NCI-H2171 treated with DMSO at 0.1 percent for 48 hours (cell line): Measurements from ENCODE around the gene NTM.

Experiments used
- DNase-seq: peaks from one replicate; lab custom pipeline; 2025; lab: John Stamatoyannopoulos, UW

NTM gene

GRCh38 chr11:131689049-131689925, 318.9 kb downstream of the NTM start:
- DNase-seq: no peak

GRCh38 chr11:131690362-131690761, 319.9 kb downstream of the NTM start:
- no peak for DNase-seq

GRCh38 chr11:131690776-131691175, 320.4 kb downstream of the NTM start:
- DNase-seq: no peak

DNA sequence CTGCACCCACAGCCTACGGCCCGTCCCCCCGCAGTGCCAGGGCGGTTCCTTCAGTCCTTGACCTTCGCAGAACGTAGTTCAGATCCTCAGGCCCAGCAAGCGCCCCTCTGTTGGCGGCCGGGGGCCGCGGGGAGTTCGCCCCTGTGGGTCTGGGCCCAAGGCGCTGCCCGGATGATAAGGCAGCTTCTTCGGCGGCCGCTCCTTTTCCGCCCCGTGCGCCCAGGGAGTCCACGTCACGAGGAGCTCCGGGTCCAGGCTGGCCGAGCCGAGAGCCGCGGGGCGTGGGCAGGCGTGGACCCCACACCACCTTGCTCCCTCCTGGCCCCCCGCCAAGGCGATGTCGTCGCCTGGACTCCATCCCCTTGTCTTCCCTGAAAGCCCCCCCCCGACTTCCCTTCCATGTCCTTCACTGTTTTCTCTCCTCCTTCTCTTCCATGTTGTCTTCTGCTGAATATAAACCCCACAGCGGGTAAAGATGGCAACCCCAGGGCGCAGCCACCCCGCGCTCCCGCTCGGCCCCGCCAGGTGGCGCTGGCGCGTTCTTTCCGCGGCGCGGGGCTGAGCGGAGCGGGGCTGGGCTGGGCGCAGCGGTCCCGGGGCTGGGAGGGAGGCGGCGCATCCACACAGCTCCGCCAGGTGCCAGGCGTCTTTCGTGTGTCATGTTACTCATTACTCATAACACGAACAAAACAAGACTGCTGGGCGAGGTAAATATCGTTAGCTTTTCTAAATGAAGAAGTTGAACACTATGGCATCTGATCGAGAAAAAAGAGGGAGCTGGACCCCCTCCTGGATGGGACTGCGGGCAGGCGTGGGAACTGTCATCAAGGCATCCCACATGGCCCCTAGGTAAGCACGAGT, 321.0 kb downstream of the NTM start:
- DNase-seq: peak; percentile 4

- no peak for DNase-seq
These were observed 321.7 kb downstream of the NTM start for GRCh38 chr11:131692151-131692550.

DNA sequence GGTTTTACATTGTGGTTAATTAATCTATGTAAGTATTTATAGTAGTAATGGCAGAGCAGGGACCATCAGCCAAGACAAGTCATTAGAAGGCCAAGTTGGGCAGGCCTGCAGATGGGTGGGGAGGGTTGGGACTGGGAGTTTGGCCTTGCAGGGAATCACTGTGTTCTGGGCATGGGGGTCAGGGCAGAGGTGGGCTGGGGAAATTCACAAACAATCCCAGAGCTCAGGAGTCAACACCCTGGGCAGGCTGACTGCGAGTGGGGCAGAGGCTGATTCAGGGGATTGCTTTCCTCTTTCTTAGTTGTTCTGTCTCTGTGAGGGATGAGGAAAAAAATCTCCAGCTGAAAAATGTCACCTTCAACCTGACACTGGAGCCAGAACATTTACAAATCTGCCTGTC, 322.5 kb downstream of the NTM start:
- DNase-seq: no peak

DNA sequence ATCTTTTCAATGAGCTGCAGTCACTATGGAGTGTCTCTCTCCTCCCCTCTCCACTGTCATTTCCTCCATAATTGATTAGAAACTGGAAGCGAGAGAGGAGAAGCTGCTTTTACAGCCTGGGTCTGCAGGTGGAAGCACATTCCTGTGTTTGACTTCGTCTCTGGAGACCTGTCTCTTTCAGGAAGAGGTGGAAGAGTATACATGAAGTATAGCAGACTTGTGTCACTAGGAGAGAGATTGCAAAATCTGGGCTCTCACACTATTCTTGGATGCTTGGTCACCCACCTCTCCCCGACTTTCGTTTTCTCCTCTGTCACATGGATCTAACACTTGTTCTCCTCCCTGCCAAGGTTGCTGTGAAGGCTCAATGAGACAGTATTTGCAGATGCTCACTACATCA, 323.3 kb downstream of the NTM start:
- no peak for DNase-seq

DNA sequence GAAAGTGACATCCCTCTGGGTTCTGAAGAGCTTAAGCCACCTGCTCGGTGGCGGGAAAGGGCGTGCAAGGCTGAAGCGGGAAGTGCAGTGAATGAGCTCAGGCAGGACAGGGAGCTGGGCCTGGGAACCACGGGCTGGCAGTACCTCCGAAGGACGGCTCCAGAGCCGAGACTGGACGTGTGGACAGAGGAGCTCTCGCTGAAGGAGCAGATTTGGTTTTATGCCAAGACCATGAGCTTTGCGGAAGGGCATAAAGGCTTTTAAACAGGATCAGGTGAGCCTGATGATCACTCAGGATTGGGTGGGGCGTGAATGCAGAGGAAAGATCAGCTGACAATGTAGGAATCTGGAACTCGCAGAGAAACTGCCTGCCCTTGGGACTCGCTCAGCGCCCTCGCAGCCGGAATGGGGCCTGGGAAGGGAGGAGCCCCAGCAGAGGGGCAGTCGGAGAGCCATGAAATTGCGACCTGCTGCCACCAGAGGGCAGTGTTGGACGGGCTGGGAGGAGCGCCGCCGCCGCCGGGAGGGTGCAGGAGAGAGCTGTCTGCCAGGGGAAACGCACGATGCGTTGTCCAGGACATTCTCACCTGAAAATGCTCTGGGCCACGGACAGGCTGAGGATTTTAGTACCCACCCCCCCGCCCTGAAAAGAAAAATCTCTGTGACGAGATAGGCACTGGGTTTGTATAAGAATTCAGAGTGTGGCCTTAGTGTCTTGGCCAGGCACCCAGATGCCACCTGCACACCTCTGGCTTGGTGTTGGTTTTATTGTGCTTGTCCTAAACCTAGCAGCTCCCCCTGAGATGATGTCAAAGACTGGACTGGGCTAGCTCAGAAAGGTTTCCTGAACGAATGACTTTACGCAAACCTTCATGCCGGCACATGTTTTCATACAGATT, 324.4 kb downstream of the NTM start:
- DNase-seq: peak; percentile 9

- DNase-seq: no peak
These were observed 325.5 kb downstream of the NTM start for GRCh38 chr11:131695889-131696429.

- no peak for DNase-seq
These were observed 326.3 kb downstream of the NTM start for GRCh38 chr11:131696690-131697089.

DNA sequence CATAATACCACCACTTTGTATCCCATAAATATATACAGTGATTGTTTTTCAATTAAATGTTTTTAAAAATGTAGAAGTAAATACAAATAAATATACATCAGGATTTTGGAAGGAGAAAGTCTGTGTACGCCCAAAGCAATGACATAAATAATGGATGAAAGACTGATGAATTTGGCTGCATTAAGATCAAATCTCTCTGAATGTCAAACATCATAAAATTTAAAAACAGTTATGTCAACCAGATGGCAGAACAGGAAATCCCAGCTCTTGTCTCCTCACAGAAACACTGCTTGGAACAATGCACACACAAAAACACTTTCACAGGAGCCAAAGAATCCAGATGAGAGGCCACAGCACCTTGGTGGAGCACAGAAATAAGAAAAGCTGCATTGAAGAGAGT, 332.9 kb downstream of the NTM start:
- no peak for DNase-seq

DNA sequence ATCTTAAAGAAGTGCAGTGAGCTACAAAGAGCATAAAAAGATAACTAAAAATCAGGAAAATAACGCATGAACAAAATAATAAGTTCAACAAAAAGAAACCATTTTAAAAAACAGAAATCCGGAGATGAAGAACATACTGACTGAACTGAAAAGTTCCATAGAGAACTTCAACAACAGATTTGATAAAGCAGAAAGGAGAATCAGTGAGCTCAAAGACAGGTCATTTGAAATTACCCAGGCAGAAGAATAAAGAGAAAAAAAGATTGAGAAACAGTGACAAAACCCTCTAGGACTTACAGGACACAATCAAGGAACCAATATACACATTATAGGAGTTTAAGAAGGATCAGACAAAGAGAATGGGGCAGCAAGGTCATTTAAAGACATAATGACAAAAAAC, 334.3 kb downstream of the NTM start:
- DNase-seq: no peak

- DNase-seq: no peak
These were observed 340.1 kb downstream of the NTM start for GRCh38 chr11:131710511-131710910.

DNA sequence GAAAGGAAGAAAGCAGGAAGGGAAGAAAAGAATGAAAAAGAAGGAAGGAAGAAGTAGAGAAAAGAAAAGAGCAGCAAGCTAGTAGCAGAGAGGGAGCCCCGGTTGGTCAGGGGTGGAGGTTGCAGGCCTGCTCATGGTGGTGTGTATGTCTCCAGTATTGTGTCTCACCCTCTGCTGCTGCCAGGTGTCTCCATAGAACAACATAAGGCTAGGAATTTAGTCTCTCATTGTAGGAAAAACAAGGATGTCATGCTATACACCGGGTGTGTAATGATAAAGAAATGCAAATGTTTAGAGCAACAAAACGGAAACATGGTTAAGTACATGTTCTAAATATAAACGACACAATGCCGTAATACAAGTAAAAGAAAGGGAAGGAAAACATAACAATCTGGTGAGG, 342.5 kb downstream of the NTM start:
- DNase-seq: no peak

DNA sequence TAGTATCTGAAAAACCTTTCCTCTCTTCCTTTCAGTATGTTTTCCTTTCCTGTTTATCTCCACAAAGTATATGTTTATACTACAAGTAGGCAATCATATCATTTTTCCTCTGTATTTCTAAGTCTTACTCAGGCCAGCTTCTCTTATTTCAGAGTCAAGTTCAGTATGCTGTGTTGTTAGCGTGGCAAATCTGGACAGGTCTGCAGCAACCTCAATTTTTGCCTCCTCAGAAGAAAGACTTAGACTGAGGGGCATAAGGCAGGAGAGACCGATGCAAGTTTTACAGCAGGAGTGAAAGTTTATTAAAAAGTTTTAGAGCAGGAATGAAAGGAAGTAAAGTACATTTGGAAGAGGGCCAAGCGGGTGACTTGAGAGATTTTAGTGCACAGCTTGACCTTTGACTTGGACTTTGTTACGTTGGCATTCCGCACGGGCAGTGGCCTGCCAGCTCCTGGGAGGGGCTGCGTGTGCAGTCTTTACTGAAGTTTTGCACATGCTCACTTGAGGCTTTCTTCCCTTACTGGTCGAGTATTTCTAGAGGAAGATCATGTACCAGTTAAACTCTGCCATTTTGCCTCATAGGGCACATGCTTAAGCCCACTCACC, 343.2 kb downstream of the NTM start:
- no peak for DNase-seq

DNA sequence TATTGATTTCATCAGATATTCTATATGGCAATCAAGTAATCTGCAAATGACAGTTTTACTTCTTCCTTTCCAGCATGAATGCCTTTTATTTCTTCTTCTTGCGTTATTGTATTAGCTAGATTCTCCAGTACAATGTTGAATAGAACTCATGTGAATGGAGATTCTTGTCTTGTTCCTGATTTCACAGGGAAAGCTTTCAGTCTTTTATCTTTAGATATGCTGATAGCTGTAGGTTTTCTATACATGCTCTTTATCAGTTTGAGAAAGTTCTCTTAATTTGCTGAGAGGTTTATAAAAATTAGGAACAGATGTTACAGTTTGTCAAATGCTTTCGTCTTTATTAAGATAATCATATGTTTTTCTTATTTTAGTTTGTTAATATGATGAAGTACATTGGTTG, 347.2 kb downstream of the NTM start:
- no peak for DNase-seq

GRCh38 chr11:131723088-131723487, 352.7 kb downstream of the NTM start:
- no peak for DNase-seq

DNA sequence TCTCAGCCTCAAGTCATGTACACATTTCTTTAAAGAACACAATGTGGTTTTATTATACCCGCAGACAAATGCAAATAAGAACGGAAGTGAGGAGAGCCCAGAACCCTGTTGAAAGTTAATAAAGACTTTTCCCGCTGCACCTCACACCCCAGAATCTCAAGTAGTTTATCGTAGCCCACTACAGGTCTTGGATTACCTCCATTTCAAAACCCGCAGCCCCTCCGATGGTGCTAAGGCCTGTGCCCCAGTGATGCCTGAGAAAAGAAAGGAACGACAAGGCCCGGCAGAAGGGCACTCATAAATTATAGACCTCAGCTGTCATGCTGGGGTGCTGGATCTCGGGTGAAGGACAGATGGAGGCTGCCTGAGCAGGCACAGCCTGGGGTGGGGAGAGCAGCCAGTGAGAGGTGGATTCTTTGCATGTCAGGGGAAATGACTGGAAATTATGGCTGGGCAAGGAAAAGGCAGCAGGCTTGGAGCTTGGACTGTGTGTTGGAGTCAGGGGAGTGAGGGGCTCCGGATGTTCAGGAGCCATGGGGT, 354.1 kb downstream of the NTM start:
- DNase-seq: no peak

DNA sequence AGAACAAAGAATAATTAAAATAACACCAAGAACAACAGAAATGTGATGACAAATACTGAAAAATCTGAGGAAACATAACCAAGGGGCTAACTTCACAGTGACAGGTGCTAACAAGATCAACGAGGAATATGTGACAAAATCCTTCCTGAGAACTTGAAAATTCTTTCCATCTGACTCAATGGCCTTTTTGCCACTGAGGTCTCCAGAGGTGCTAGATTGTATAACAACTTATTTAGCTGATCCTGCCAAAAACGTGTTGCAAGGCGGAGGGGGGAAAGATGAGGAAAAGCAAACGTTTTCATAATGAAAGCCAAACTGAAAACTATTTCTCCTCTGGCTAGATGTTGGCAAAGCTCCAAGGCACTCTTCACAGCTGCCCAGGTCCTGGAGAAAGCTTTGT, 364.5 kb downstream of the NTM start:
- DNase-seq: no peak

GRCh38 chr11:131737357-131737756, 366.9 kb downstream of the NTM start:
- no peak for DNase-seq

GRCh38 chr11:131739243-131739882, 368.9 kb downstream of the NTM start:
- no peak for DNase-seq
